Measurements from ENCODE around the gene DNAH10.

GRCh38 chr12:123910057-123910456 is 148.0 kb downstream of the DNAH10 start:
- no peak for TF ChIP-seq CTCF (conservative IDR thresholded peaks at IDR 0.05)
- TF ChIP-seq ZFX (IDR thresholded peaks at IDR 0.05): no peak

All from C4-2B (cell line).